GM23338 (cell line): ENCODE measurements around the gene C1orf21. TPM values are rescaled to one million over a fixed set of nuclear protein-coding genes. Genes with fewer than 3 reads are reported as not detected.

ENCODE experiments used
- ATAC-seq: fragments of 200-7000 bp; cut with Tn5 transposase; 3 replicates; pipeline ENCODE4 v1.9.1; 2020
- DNase-seq: peaks from one replicate; pipeline ENCODE4 v3.0.0-alpha.2; 2015; ENCODE audit warnings: low spot score
- H2AFZ ChIP-seq: fragments of 200-600 bp; sonication (generic); 2 replicates; pipeline ENCODE4 v1.8.0; 2016; ENCODE audit warnings: antibody characterized with exemption, mild to moderate bottlenecking, moderate library complexity
- H3F3A ChIP-seq: fragments of 200-600 bp; sonication (generic); replicated peaks from 2 replicates; pipeline ENCODE4 v1.8.0; 2017; ENCODE audit warnings: antibody characterized with exemption, mixed run types, low read depth
- H3K27ac ChIP-seq: fragments of 200-600 bp; sonication (generic); 2 replicates; pipeline ENCODE4 v1.6.1; 2016; ENCODE audit warnings: low read depth
- H3K27me3 ChIP-seq: fragments of 200-600 bp; sonication (generic); 2 replicates; pipeline ENCODE4 v1.8.0; 2016; ENCODE audit warnings: mild to moderate bottlenecking, mixed run types, moderate library complexity; ENCODE audit not compliant: insufficient read depth
- H3K36me3 ChIP-seq: fragments of 200-600 bp; sonication (generic); 2 replicates; pipeline ENCODE4 v1.8.0; 2016; ENCODE audit warnings: mild to moderate bottlenecking; ENCODE audit not compliant: insufficient read depth
- H3K4me1 ChIP-seq: fragments of 200-600 bp; sonication (generic); 2 replicates; pipeline ENCODE4 v1.8.0; 2016; ENCODE audit warnings: mild to moderate bottlenecking, moderate library complexity; ENCODE audit not compliant: insufficient read depth
- H3K4me2 ChIP-seq: fragments of 200-600 bp; sonication (generic); 2 replicates; pipeline ENCODE4 v1.7.1; 2017; ENCODE audit warnings: mixed run types
- H3K4me3 ChIP-seq: fragments of 200-600 bp; sonication (generic); 2 replicates; pipeline ENCODE4 v1.6.1; 2016; ENCODE audit warnings: mixed run types
- H3K79me2 ChIP-seq: fragments of 200-600 bp; sonication (generic); replicated peaks from 2 replicates; pipeline ENCODE4 v1.8.0; 2017; ENCODE audit warnings: mild to moderate bottlenecking; ENCODE audit not compliant: insufficient read depth
- H3K9me2 ChIP-seq: fragments of 200-600 bp; sonication (generic); 2 replicates; pipeline ENCODE4 v1.8.0; 2017; ENCODE audit not compliant: insufficient read depth
- H4K20me1 ChIP-seq: fragments of 200-600 bp; sonication (generic); replicated peaks from 2 replicates; pipeline ENCODE4 v1.8.0; 2017; ENCODE audit warnings: mild to moderate bottlenecking; ENCODE audit not compliant: insufficient read depth
- H3K27ac Mint-ChIP-seq: 2 replicates; pipeline ENCODE4 v1.8.0; 2020; ENCODE audit warnings: inconsistent platforms, mild to moderate bottlenecking, moderate library complexity, mixed read lengths
- H3K27me3 Mint-ChIP-seq: 3 replicates; pipeline ENCODE4 v1.8.0; 2022; ENCODE audit warnings: low read depth, mild to moderate bottlenecking, moderate library complexity, mixed read lengths, inconsistent platforms; ENCODE audit not compliant: insufficient read depth, poor library complexity
- H3K36me3 Mint-ChIP-seq: 3 replicates; pipeline ENCODE4 v1.8.0; 2021; ENCODE audit warnings: low read depth, mild to moderate bottlenecking, inconsistent platforms, moderate library complexity, mixed read lengths
- H3K4me1 Mint-ChIP-seq: 3 replicates; pipeline ENCODE4 v1.8.0; 2020; ENCODE audit warnings: mild to moderate bottlenecking, inconsistent platforms, mixed read lengths
- H3K4me3 Mint-ChIP-seq: 3 replicates; pipeline ENCODE4 v1.8.0; 2021; ENCODE audit warnings: moderate library complexity, mild to moderate bottlenecking, inconsistent platforms, mixed read lengths
- H3K9me3 Mint-ChIP-seq: 3 replicates; pipeline ENCODE4 v1.8.0; 2020; ENCODE audit warnings: moderate library complexity, mild to moderate bottlenecking, inconsistent platforms, mixed read lengths
- POLR2AphosphoS5 ChIP-seq: IDR thresholded peaks from 2 replicates; pipeline ENCODE4 v1.6.1; 2016; ENCODE audit warnings: antibody characterized with exemption, low read depth
- ZNF114 ChIP-seq: fragments of 250-450 bp; sonication (Bioruptor Pico); IDR thresholded peaks from 2 replicates; pipeline ENCODE4 v1.5.0; 2020; ENCODE audit warnings: mild to moderate bottlenecking, moderate library complexity
- ZNF331 ChIP-seq: fragments of 250-450 bp; sonication (Bioruptor Pico); IDR thresholded peaks from 2 replicates; pipeline ENCODE4 v1.5.0; 2020; ENCODE audit warnings: low read depth, mild to moderate bottlenecking, moderate library complexity
- polyA plus RNA-seq: library from polyadenylated mRNA; unstranded; fragments of >200 nt; fragmentation: Nextera tagmentation; extraction: Ambion mirVana; gene quantifications from 2 replicates; pipeline ENCODE4 v1.2.1, GENCODE V29; 2016
- total RNA-seq: library from RNA; depleted of rRNA; stranded (reverse); fragments of >200 nt; shearing (Covaris generic); gene quantifications from 2 replicates; pipeline ENCODE4 v1.2.3, GENCODE V29; 2014
- TF ChIP-seq, protein P1 (sequence below): fragments of 250-450 bp; sonication (Bioruptor Pico); IDR thresholded peaks from 2 replicates; pipeline ENCODE4 v1.5.0; 2020; ENCODE audit warnings: mild to moderate bottlenecking, moderate library complexity
- TF ChIP-seq, protein P2 (sequence below): IDR thresholded peaks from one replicate; pipeline ENCODE4 v1.6.1; 2018; ENCODE audit warnings: antibody characterized with exemption; ENCODE audit not compliant: unreplicated experiment

Gene C1orf21
- total and polyA plus RNA-seq, 2 experiments from 2014 or later: 28.0 to 40.4 TPM

DNA sequence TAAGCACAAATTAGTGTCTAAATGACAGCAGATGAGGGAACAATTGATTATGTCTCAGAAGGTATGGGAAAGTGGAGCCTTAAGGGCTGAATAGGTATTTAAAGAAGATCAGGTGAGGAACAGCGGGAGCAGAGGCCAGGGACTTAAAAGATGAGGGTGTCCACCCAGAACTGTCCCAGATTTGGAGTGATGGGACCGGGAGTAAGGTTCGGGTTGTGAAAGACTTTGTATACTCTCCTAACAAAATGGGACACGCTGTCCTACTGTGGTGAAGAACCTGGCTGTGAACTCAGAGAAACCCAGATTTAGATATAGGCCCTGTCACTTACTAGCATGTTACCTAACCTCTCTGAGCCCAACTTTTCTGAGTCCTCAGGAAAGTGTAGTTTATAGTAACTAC, 140.6 kb downstream of the C1orf21 start (continued):
- TF ChIP-seq, protein P1, sequence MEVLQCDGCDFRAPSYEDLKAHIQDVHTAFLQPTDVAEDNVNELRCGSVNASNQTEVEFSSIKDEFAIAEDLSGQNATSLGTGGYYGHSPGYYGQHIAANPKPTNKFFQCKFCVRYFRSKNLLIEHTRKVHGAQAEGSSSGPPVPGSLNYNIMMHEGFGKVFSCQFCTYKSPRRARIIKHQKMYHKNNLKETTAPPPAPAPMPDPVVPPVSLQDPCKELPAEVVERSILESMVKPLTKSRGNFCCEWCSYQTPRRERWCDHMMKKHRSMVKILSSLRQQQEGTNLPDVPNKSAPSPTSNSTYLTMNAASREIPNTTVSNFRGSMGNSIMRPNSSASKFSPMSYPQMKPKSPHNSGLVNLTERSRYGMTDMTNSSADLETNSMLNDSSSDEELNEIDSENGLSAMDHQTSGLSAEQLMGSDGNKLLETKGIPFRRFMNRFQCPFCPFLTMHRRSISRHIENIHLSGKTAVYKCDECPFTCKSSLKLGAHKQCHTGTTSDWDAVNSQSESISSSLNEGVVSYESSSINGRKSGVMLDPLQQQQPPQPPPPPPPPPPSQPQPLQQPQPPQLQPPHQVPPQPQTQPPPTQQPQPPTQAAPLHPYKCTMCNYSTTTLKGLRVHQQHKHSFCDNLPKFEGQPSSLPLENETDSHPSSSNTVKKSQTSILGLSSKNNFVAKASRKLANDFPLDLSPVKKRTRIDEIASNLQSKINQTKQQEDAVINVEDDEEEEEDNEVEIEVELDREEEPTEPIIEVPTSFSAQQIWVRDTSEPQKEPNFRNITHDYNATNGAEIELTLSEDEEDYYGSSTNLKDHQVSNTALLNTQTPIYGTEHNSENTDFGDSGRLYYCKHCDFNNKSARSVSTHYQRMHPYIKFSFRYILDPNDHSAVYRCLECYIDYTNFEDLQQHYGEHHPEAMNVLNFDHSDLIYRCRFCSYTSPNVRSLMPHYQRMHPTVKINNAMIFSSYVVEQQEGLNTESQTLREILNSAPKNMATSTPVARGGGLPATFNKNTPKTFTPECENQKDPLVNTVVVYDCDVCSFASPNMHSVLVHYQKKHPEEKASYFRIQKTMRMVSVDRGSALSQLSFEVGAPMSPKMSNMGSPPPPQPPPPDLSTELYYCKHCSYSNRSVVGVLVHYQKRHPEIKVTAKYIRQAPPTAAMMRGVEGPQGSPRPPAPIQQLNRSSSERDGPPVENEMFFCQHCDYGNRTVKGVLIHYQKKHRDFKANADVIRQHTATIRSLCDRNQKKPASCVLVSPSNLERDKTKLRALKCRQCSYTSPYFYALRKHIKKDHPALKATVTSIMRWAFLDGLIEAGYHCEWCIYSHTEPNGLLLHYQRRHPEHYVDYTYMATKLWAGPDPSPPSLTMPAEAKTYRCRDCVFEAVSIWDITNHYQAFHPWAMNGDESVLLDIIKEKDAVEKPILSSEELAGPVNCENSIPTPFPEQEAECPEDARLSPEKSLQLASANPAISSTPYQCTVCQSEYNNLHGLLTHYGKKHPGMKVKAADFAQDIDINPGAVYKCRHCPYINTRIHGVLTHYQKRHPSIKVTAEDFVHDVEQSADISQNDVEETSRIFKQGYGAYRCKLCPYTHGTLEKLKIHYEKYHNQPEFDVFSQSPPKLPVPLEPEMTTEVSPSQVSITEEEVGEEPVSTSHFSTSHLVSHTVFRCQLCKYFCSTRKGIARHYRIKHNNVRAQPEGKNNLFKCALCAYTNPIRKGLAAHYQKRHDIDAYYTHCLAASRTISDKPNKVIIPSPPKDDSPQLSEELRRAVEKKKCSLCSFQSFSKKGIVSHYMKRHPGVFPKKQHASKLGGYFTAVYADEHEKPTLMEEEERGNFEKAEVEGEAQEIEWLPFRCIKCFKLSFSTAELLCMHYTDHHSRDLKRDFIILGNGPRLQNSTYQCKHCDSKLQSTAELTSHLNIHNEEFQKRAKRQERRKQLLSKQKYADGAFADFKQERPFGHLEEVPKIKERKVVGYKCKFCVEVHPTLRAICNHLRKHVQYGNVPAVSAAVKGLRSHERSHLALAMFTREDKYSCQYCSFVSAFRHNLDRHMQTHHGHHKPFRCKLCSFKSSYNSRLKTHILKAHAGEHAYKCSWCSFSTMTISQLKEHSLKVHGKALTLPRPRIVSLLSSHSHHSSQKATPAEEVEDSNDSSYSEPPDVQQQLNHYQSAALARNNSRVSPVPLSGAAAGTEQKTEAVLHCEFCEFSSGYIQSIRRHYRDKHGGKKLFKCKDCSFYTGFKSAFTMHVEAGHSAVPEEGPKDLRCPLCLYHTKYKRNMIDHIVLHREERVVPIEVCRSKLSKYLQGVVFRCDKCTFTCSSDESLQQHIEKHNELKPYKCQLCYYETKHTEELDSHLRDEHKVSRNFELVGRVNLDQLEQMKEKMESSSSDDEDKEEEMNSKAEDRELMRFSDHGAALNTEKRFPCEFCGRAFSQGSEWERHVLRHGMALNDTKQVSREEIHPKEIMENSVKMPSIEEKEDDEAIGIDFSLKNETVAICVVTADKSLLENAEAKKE (CRISPR knock-in tag): no peak

DNA sequence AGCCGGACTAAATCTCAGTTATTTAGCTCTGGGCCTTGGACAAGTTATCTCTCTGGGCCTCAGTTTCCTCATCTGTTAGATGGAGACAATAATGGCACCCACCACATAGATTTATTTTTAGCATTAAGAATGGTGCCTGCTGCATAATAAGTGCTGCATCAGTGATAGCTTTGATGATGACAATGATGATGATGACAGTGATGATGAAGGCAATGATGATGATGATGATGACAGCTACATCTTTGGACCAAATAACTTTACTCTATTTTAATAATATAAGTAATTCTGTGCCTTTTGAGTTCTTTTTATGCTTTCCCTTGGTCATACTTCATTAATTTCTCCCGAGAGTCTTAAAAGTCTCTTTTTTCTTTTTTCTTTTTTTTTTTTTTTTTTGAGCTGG, 143.4 kb downstream of the C1orf21 start:
- Histone ChIP-seq H3K36me3 (no peaks in the 10 kb centered on the region), H3K4me1 (no peaks in the 10 kb centered on the region), H3K27ac (no peak overlapping the region), H2AFZ (no peak overlapping the region), H4K20me1 (0 out of 2 replicates have a peak, but pooled peaks cover 3% of the 10 kb centered on the region), H3K9me2 (no peaks in the 10 kb centered on the region), H3K27me3 (no peaks in the 10 kb centered on the region), H3F3A (no peaks in the 10 kb centered on the region), H3K79me2 (no peaks in the 10 kb centered on the region), H3K4me2 (no peak overlapping the region), H3K4me3 (no peak overlapping the region)
- Mint-ChIP-seq H3K9me3 (no peaks in the 10 kb centered on the region), H3K4me1 (peaks cover 6% of the 10 kb centered on the region; the same call in 2 of the 3 replicates), H3K36me3 (no peaks in the 10 kb centered on the region; the same call in 2 of the 3 replicates), H3K27me3 (peaks cover 3% of the 10 kb centered on the region), H3K27ac (no peak overlapping the region), H3K4me3 (no peak overlapping the region)
- ATAC-seq: no peak
- DNase-seq: no peak
- TF ChIP-seq ZNF114 (no peak), POLR2AphosphoS5 (no peak), ZNF331 (CRISPR knock-in tag) (no peak)
- TF ChIP-seq, protein P1 (CRISPR knock-in tag): no peak
- TF ChIP-seq, protein P2, sequence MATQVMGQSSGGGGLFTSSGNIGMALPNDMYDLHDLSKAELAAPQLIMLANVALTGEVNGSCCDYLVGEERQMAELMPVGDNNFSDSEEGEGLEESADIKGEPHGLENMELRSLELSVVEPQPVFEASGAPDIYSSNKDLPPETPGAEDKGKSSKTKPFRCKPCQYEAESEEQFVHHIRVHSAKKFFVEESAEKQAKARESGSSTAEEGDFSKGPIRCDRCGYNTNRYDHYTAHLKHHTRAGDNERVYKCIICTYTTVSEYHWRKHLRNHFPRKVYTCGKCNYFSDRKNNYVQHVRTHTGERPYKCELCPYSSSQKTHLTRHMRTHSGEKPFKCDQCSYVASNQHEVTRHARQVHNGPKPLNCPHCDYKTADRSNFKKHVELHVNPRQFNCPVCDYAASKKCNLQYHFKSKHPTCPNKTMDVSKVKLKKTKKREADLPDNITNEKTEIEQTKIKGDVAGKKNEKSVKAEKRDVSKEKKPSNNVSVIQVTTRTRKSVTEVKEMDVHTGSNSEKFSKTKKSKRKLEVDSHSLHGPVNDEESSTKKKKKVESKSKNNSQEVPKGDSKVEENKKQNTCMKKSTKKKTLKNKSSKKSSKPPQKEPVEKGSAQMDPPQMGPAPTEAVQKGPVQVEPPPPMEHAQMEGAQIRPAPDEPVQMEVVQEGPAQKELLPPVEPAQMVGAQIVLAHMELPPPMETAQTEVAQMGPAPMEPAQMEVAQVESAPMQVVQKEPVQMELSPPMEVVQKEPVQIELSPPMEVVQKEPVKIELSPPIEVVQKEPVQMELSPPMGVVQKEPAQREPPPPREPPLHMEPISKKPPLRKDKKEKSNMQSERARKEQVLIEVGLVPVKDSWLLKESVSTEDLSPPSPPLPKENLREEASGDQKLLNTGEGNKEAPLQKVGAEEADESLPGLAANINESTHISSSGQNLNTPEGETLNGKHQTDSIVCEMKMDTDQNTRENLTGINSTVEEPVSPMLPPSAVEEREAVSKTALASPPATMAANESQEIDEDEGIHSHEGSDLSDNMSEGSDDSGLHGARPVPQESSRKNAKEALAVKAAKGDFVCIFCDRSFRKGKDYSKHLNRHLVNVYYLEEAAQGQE: no peak
